Left cardiac atrium (tissue), 2 donors: ENCODE results near the gene ANKZF1. TPM values are rescaled to one million over a fixed set of nuclear protein-coding genes. Genes with fewer than 3 reads are reported as not detected.

Experiments
- total RNA-seq, 2 donors: library from RNA; stranded (reverse); fragmentation: NEBNext Ultra II Directional; extraction: Animal tissue kit (Norgen Biotek cat#: 25700); gene quantifications; one replicate each; pipeline ENCODE4 v1.2.1, GENCODE V29; 2021
- donor health status: DM: no; HTN: yes; CAD: no; lungs with severe emphysema.
- donor health status: DM: yes; HTN: yes; CAD: no.

Gene ANKZF1
- total RNA-seq, 2 donors from 2014 or later, result 16.0 to 20.3 TPM

Other genes starting within 250 kb of the ANKZF1 start
- not detected for gene FEV, start 244.6 kb upstream of the ANKZF1 start, total RNA-seq
- not detected for gene CRYBA2, start 236.4 kb upstream of the ANKZF1 start, total RNA-seq
- gene CFAP65, start 188.3 kb upstream of the ANKZF1 start, total RNA-seq, result not detected
- gene IHH, start 168.9 kb upstream of the ANKZF1 start, total RNA-seq, result not detected
- 1 to 10 TPM; 4.7 to 6.9 TPM for gene NHEJ1, start 69.0 kb upstream of the ANKZF1 start, total RNA-seq
- gene SLC23A3, start 59.8 kb upstream of the ANKZF1 start, total RNA-seq, result under 1 TPM; 0.47 to 0.50 TPM
- gene CNPPD1, start 52.9 kb upstream of the ANKZF1 start, total RNA-seq, result 10 to 100 TPM; 46.9 to 56.9 TPM
- gene RETREG2, start 51.5 kb upstream of the ANKZF1 start, total RNA-seq, result 10 to 100 TPM; 43.4 to 46.0 TPM
- gene ZFAND2B, start 23.0 kb upstream of the ANKZF1 start, total RNA-seq, result 10 to 100 TPM; 21.2 to 26.5 TPM
- 10 to 100 TPM; 14.2 to 23.0 TPM for gene ABCB6, start 10.8 kb upstream of the ANKZF1 start, total RNA-seq
- gene ATG9A, start 170 bp upstream of the ANKZF1 start, total RNA-seq, result 10 to 100 TPM; 69.0 to 74.4 TPM
- 1 to 10 TPM; 4.7 to 4.9 TPM for gene GLB1L, start 15.6 kb downstream of the ANKZF1 start, total RNA-seq
- gene STK16, start 15.7 kb downstream of the ANKZF1 start, total RNA-seq, result 10 to 100 TPM; 15.6 to 17.4 TPM
- not detected for gene TUBA4B, start 23.4 kb downstream of the ANKZF1 start, total RNA-seq
- 10 to 100 TPM; 42.1 to 72.9 TPM for gene TUBA4A, start 24.1 kb downstream of the ANKZF1 start, total RNA-seq
- 10 to 100 TPM; 43.7 to 63.6 TPM for gene DNAJB2, start 49.6 kb downstream of the ANKZF1 start, total RNA-seq
- not detected for gene PTPRN, start 79.6 kb downstream of the ANKZF1 start, total RNA-seq
- gene RESP18, start 102.9 kb downstream of the ANKZF1 start, total RNA-seq, result not detected
- 10 to 100 TPM; 52.6 to 70.5 TPM for gene DNPEP, start 158.1 kb downstream of the ANKZF1 start, total RNA-seq
- gene DES, start 188.6 kb downstream of the ANKZF1 start, total RNA-seq, result 1,000 to 10,000 TPM; 5,895 to 7,519 TPM
- gene SPEG, start 205.0 kb downstream of the ANKZF1 start, total RNA-seq, result 10 to 100 TPM; 94.6 to 94.9 TPM